Stimulated activated effector memory CD8-positive, alpha-beta T cell treated with anti-CD3 and anti-CD28 coated beads, Interleukin-12 subunit alpha, Interleukin-12 subunit beta, amount 100 ng/mL, for 72 hours (primary cell): ENCODE measurements around the gene UBXN10.

Experiments used
- ATAC-seq: fragments of 150-1000 bp; cut with Tn5 transposase; 2 replicates; pipeline ENCODE4 v1.10.0; 2021
- DNase-seq, 2 donors: peaks; one replicate each; pipeline ENCODE4 v3.0.0; 2021 to 2022; ENCODE audit warnings: low spot score in 2 of 2
- H3K27ac Mint-ChIP-seq: one replicate; pipeline ENCODE4 v1.8.0; 2022; ENCODE audit warnings: mild to moderate bottlenecking, mixed read lengths
- H3K36me3 Mint-ChIP-seq: one replicate; pipeline ENCODE4 v1.8.0; 2022; ENCODE audit warnings: mild to moderate bottlenecking, mixed read lengths
- H3K4me1 Mint-ChIP-seq: one replicate; pipeline ENCODE4 v1.8.0; 2022; ENCODE audit warnings: mixed read lengths
- H3K4me3 Mint-ChIP-seq: one replicate; pipeline ENCODE4 v1.8.0; 2022; ENCODE audit warnings: mild to moderate bottlenecking, mixed read lengths
- H3K9me3 Mint-ChIP-seq: one replicate; pipeline ENCODE4 v1.8.0; 2022; ENCODE audit warnings: mixed read lengths

The UBXN10 gene

GRCh38 chr1:20185834-20186782, at the start of gene UBXN10, which contains the start of gene PLA2G2C:
Gene UBXN10, plus strand, starts transcription at chr1:20186096. Its CDS starts 4,466 bp downstream, at chr1:20190562.
Gene PLA2G2C, minus strand, starts transcription at chr1:20186518. Its CDS starts 9,155 bp downstream, at chr1:20177363.
- ATAC-seq (peak; percentile 58), DNase-seq (peak; percentile 30 to 81)
- Mint-ChIP-seq H3K4me1 (peaks cover 47% of the 10 kb centered on the region), H3K36me3 (peaks cover 9% of the 10 kb centered on the region), H3K4me3 (peak within 1 kb of the TSS; percentile 63), H3K9me3 (no peaks in the 10 kb centered on the region), H3K27ac (peak within 1 kb of the TSS; percentile 72)

- no peak for ATAC-seq
- Mint-ChIP-seq H3K36me3 (peaks cover 5% of the 10 kb centered on the region), H3K27ac (no peak overlapping the region), H3K4me3 (no peak overlapping the region), H3K9me3 (no peaks in the 10 kb centered on the region), H3K4me1 (no peaks in the 10 kb centered on the region)
- no peak for DNase-seq
Measured at GRCh38 chr1:20136249-20136648, 49.6 kb upstream of the UBXN10 start.

- DNase-seq: no peak
- Mint-ChIP-seq H3K4me3 (no peak overlapping the region), H3K27ac (no peak overlapping the region), H3K4me1 (no peaks in the 10 kb centered on the region), H3K36me3 (peaks cover 3% of the 10 kb centered on the region), H3K9me3 (no peaks in the 10 kb centered on the region)
- no peak for ATAC-seq
Measured at GRCh38 chr1:20137055-20137454, 48.8 kb upstream of the UBXN10 start.

GRCh38 chr1:20137604-20138003, 48.3 kb upstream of the UBXN10 start:
- no peak for ATAC-seq
- no peaks in the 10 kb centered on the region for H3K9me3 Mint-ChIP-seq
- H3K4me3 Mint-ChIP-seq: no peak overlapping the region
- no peak for DNase-seq
- H3K36me3 Mint-ChIP-seq: no peaks in the 10 kb centered on the region
- H3K27ac Mint-ChIP-seq: no peak overlapping the region
- no peaks in the 10 kb centered on the region for H3K4me1 Mint-ChIP-seq

- H3K4me3 Mint-ChIP-seq: no peak overlapping the region
- DNase-seq (no peak), ATAC-seq (no peak)
- no peaks in the 10 kb centered on the region for H3K36me3 Mint-ChIP-seq
- H3K4me1 Mint-ChIP-seq: no peaks in the 10 kb centered on the region
- H3K27ac Mint-ChIP-seq: no peak overlapping the region
- H3K9me3 Mint-ChIP-seq: no peaks in the 10 kb centered on the region
Measured at GRCh38 chr1:20138346-20138745, 47.5 kb upstream of the UBXN10 start.

- DNase-seq (no peak), ATAC-seq (peak; percentile 19)
- no peak within 1 kb of the TSS for H3K4me3 Mint-ChIP-seq
- no peaks in the 10 kb centered on the region for H3K9me3 Mint-ChIP-seq
- H3K4me1 Mint-ChIP-seq: no peaks in the 10 kb centered on the region
- no peaks in the 10 kb centered on the region for H3K36me3 Mint-ChIP-seq
- H3K27ac Mint-ChIP-seq: no peak within 1 kb of the TSS
Measured at GRCh38 chr1:20138961-20139550, 46.8 kb upstream of the UBXN10 start, which contains the start of gene PLA2G2F. Gene PLA2G2F, plus strand, starts transcription at chr1:20139323. Its CDS starts 105 bp downstream, at chr1:20139428.

GRCh38 chr1:20139776-20140612, 45.9 kb upstream of the UBXN10 start:
- H3K36me3 Mint-ChIP-seq: no peaks in the 10 kb centered on the region
- ATAC-seq: no peak
- no peaks in the 10 kb centered on the region for H3K4me1 Mint-ChIP-seq
- H3K4me3 Mint-ChIP-seq: no peak overlapping the region
- no peak overlapping the region for H3K27ac Mint-ChIP-seq
- DNase-seq: no peak
- H3K9me3 Mint-ChIP-seq: no peaks in the 10 kb centered on the region

- Mint-ChIP-seq H3K9me3 (no peaks in the 10 kb centered on the region), H3K36me3 (no peaks in the 10 kb centered on the region), H3K27ac (no peak overlapping the region), H3K4me3 (no peak overlapping the region), H3K4me1 (no peaks in the 10 kb centered on the region)
- no peak for ATAC-seq
- no peak for DNase-seq
Measured at GRCh38 chr1:20141001-20141400, 44.9 kb upstream of the UBXN10 start.

- no peak overlapping the region for H3K4me3 Mint-ChIP-seq
- H3K4me1 Mint-ChIP-seq: no peaks in the 10 kb centered on the region
- no peaks in the 10 kb centered on the region for H3K9me3 Mint-ChIP-seq
- H3K27ac Mint-ChIP-seq: no peak overlapping the region
- no peak for DNase-seq
- no peak for ATAC-seq
- H3K36me3 Mint-ChIP-seq: no peaks in the 10 kb centered on the region
Measured at GRCh38 chr1:20141466-20141865, 44.4 kb upstream of the UBXN10 start.

- Mint-ChIP-seq H3K9me3 (no peaks in the 10 kb centered on the region), H3K27ac (no peak overlapping the region), H3K4me1 (no peaks in the 10 kb centered on the region), H3K4me3 (no peak overlapping the region), H3K36me3 (no peaks in the 10 kb centered on the region)
- ATAC-seq (no peak), DNase-seq (no peak)
Measured at GRCh38 chr1:20142001-20142710, 43.7 kb upstream of the UBXN10 start.

- Mint-ChIP-seq H3K27ac (no peak overlapping the region), H3K4me1 (no peaks in the 10 kb centered on the region), H3K4me3 (no peak overlapping the region), H3K9me3 (no peaks in the 10 kb centered on the region), H3K36me3 (no peaks in the 10 kb centered on the region)
- DNase-seq (no peak), ATAC-seq (no peak)
Measured at GRCh38 chr1:20143318-20143717, 42.6 kb upstream of the UBXN10 start.

- Mint-ChIP-seq H3K36me3 (no peaks in the 10 kb centered on the region), H3K9me3 (no peaks in the 10 kb centered on the region), H3K4me3 (no peak overlapping the region), H3K4me1 (no peaks in the 10 kb centered on the region), H3K27ac (peak overlapping the region; percentile 27)
- ATAC-seq: no peak
- DNase-seq: no peak
Measured at GRCh38 chr1:20143734-20144565, 41.9 kb upstream of the UBXN10 start.

GRCh38 chr1:20147846-20148570, 37.9 kb upstream of the UBXN10 start:
- Mint-ChIP-seq H3K27ac (no peak overlapping the region), H3K4me3 (no peak overlapping the region), H3K9me3 (no peaks in the 10 kb centered on the region), H3K4me1 (peaks cover 9% of the 10 kb centered on the region), H3K36me3 (no peaks in the 10 kb centered on the region)
- ATAC-seq: no peak
- DNase-seq: no peak
